ENCODE data around the gene KIF22.

- no peak for TF ChIP-seq CTCF (IDR thresholded peaks at IDR 0.05; ENCODE audit: insufficient read depth, low read depth, low read length)
- no peak for TF ChIP-seq EZH2 (IDR thresholded peaks at IDR 0.05; ENCODE audit: insufficient read depth, low read length)
Measured at GRCh38 chr16:29852654-29853053, 62.1 kb downstream of the KIF22 start.

Measured in astrocyte (in vitro differentiated cells and primary cell).